ENCODE data around the gene RPL3. TPM values are rescaled to one million over a fixed set of nuclear protein-coding genes. Genes with fewer than 3 reads are reported as not detected.
A peak's percentile ranks its signal among the peaks of the same experiment; 100 is the strongest.

RPL3 gene
- total RNA-seq, 1 experiment from 2014 or later = 3,763 TPM

DNA sequence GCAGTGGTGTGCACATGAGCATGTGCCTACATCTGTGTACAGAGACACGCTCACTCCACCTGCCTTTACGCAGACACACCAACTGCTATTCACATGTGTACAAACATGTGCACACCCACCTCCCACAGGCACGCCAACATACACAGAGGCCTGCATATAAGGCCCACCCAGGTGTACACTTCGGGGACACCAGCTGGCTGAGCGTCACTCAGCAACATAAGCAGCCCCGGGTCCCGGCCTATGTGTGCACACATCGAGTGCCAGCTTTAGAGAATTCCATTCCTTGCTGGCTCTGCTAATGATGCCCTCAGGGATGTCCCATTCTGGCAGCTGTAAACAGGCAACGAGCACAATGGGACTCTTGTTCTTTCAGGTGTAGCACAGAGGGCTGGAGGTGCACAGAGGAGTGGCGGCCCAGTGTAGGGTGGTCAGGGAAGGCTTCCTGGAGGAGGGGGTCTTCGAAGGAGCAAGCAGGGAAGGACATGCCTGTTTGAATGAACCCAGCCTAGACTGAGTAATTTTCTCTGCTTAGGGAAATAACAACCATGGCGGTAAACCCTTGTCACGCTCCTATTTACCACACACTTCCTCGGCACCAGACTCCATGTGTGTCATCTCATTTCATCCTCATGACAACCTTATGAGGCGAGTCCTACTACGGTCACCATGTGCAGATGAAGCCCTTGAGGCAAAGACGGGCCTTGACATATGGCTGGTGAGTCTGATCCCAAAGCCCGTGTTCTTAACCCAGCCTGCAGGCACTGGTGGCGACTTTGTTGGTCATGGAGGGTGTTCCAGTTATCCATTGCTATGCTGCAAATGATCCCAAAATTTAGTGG lies 35.1 kb downstream of the RPL3 start:
- no peaks in the 10 kb centered on the region for H3K36me3 ChIP-seq
- DNase-seq = no peak
- no peaks in the 10 kb centered on the region for H3K27me3 ChIP-seq
- peaks cover 6% of the 10 kb centered on the region for H3K9me3 ChIP-seq
- no peak overlapping the region for H3K4me3 ChIP-seq

DNA sequence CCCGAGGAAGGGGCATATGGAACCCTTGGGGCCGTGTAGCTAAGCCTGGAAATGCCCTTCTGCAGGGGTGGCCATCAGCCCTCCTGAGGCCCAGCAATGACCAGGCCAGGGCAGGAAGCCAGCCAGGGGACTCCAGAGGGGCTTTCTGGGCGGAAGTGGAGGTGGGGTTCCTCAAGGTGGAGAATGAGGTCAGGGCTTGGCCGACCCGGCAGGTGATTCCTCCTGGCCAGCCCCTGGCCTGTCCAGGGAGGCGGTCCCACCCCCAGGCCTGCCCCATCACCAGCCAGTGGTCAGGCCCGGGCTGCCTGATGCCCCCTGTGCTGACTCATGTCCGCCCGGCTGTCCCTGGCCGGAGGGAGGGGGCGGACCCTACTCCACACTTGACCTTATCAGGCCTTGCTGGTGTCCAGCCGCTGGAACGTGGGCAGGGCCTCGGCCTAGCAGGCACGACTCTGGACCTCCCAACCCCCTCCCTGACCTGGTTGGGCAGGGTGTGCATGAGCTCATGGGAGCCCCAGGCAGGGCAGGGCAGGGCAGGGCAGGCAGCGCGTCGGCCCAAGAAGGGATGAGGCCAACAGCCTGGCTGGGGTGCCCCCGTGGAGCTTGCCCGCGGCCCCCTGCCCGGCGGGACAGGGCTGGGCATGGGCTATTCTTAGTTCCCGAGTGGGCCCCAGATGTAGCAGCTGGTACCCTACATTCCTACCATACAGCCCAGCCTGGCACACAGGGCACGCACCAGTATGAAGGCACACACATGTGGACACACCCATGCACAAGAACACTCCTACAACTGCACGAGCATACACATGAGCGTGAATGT lies 35.9 kb downstream of the RPL3 start:
- no peak overlapping the region for H3K4me3 ChIP-seq
- no peak for DNase-seq
- H3K9me3 ChIP-seq = peaks cover 6% of the 10 kb centered on the region
- H3K27me3 ChIP-seq = no peaks in the 10 kb centered on the region
- H3K36me3 ChIP-seq = no peaks in the 10 kb centered on the region

DNA sequence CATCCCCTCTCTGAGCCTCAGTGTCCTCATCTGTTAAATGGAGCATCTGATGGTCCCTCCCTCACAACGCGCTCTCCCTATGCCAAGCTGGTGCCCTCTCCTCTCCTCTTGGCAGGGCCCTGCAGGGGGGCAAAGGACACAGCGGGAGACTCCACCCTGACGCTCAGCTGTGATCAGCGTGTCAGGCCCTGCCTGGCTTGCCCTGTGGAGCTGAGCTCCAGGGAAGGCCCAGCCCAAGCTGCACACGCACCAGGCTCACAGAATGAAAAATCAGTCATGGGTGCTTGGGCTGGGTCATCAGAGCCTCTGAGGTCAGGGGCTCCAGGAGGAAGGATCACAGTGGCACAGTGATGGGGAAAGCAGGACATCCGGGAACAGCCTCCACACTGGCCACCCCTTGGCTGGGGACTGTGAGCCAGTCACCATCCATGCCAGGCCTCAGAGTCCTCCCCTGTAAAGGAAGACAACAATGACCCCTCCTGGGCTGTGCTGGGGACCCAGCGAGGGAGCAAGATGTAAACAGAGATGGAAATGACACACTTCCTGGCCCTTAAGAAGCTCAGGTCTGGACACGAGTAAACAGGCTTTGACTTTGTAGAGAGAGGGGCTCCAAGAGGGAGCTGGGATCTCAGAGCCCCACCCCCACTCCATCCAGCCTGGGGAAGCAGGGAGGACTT lies 36.6 kb downstream of the RPL3 start:
- H3K27me3 ChIP-seq = no peaks in the 10 kb centered on the region
- no peak overlapping the region for H3K4me3 ChIP-seq
- peaks cover 6% of the 10 kb centered on the region for H3K9me3 ChIP-seq
- DNase-seq = no peak
- no peaks in the 10 kb centered on the region for H3K36me3 ChIP-seq

DNA sequence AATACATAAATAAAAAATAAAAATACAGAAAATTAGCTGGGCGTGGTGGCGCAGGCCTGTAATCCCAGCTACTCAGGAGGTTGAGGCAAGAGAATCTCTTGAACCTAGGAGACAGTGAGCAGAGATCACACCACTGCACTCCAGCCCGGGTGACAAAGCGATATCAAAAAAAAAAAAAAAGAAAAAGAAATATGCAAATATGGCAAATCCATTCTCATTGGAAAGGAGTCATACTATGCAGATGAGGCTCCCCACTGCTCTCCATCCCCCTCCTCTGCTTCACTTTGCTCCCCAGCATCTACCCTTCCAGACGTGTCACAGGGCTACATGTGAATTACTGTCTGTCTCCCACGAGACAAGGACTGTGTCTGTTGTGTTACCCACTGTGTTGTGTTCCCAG lies 38.3 kb downstream of the RPL3 start:
- Histone ChIP-seq H3K9me3 (peaks cover 11% of the 10 kb centered on the region), H3K27me3 (no peaks in the 10 kb centered on the region), H3K36me3 (no peaks in the 10 kb centered on the region), H3K4me3 (no peak overlapping the region)
- DNase-seq = no peak

DNA sequence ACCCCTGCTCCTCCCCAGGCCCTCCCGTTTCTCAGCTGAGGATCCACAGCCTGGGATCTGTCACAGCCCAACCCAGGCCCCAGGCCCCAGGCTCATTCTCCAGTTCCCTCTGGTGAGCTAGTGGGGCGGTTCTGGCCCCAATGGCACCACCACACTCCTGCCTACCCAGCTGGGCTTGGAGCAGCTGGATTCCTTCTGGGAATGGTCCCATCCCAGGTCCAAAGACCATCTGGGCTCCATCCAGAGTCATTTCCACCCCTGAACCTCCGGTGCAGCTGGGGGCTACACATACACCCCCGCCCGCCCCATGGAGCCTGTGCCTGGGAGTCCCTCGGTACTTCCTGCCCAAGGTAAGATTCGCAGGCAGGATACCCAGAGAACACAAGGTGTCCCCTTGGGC lies 39.2 kb downstream of the RPL3 start:
- Histone ChIP-seq H3K36me3 (no peaks in the 10 kb centered on the region), H3K9me3 (peaks cover 11% of the 10 kb centered on the region), H3K27me3 (no peaks in the 10 kb centered on the region), H3K4me3 (no peak overlapping the region)
- no peak for DNase-seq

DNA sequence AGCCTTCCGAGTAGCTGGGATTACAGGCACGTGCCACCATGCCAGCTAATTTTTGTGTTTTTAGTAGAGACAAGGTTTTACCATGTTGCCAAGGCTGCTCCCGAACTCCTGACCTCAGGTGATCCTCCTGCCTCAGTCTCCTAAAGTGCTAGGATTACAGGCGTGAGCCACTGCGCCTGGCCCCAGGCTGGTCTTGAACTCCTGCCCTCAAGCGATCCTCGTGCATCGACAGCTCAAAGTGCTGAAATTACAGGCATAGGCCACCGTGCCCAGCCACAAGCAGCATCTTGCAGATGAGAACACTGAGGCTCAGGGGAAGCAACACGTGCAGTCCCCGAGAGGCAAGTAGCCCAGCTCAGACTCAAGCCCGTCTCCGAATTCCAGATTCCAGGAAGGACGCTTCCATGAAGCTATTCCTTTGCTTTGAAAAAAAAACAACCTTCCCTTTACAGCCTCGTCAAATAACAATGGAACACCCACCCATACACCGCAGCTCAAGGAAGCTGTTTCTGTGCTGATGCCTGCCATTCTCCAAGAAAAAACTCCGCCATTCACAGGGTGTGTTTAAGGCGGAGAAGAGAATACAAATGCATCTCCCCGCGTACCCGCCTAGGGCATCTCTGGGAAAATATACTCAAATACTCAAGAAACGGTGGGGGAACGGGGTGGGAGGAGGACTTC lies 40.1 kb downstream of the RPL3 start:
- peaks cover 5% of the 10 kb centered on the region for H3K9me3 ChIP-seq
- DNase-seq = no peak
- no peak overlapping the region for H3K4me3 ChIP-seq
- H3K36me3 ChIP-seq = no peaks in the 10 kb centered on the region
- no peaks in the 10 kb centered on the region for H3K27me3 ChIP-seq

DNA sequence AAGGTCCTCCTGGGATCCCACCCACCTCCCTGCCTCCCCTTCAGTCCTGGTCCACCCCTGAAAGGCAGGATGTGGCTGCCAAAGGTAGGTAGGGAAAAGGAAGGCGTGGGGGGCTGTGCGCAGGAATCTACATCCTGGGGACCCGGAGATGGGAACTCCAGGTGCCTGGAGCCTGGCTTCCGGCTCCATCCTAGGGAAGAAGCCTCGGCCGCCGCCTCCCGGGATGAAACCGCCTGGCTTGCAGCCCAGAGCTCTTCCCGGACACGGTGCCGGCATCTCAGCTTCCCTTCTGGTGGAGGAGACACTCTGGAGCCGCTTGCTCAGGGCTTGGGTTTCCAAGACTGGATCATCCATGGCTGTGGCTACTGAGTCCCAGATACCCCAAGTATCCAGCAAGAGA lies 41.4 kb downstream of the RPL3 start:
- peak; percentile 72 for DNase-seq
- H3K36me3 ChIP-seq = no peaks in the 10 kb centered on the region
- no peak overlapping the region for H3K4me3 ChIP-seq

DNA sequence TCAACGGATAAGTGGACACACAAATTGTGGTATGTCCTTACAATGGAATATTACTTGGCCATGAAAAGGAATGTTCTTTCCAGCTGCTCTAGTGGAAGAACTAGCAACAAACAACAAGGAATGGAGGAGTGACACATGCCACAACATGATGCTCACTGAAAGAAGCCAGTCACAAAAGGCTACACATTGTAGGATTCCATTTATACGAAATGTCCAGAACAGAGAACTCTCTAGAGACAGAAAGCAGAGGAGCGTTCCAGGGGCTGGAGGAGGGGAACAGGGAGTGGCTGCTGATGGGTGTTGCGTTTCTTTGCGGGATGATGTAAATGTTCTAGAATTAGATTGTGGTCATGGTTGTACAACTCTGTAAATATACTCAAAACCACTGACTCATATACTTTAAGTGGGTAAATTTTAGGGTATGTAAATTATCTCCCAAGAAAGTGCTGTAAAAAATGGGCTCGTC lies 42.2 kb downstream of the RPL3 start:
- Histone ChIP-seq H3K9me3 (peaks cover 5% of the 10 kb centered on the region), H3K27me3 (no peaks in the 10 kb centered on the region), H3K4me3 (no peak overlapping the region), H3K36me3 (no peaks in the 10 kb centered on the region)
- peak; percentile 68 for DNase-seq

More for the DNA sequence above, 41.4 kb downstream of the RPL3 start:
- no peaks in the 10 kb centered on the region for H3K27me3 ChIP-seq
- H3K9me3 ChIP-seq = peaks cover 5% of the 10 kb centered on the region

DNA sequence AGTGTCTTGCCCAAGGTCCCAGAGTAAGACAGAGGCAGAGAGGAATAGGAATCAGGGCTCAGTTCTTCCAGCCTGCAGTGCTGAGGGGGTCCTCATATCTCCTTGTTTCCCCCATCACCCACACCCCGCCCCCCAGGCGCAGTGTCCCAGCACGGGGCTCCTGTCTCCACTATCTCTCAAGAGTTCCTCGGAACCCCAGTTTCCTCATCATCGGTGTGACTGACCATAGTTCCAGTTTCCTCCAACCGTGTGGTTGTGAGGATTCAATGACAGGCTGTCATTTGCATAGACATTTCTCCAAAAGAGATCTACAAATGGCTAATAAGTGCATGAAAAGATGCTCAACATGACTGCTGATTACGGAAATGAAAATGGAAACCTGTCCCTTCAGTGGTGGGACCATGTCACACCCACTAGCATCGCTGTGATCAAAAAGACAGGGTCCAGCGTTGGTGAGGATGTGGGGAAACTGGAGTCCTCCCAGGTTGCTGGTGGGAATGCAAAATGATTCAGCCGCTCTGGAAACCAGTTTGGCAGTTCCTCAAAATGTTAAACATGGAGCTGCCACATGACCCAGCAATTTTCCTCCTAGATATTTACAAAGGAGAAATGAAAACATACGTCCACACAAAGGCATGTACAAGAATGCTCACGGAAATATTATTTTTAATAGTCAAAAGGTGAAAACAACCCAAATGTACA lies 42.8 kb downstream of the RPL3 start:
- Histone ChIP-seq H3K27me3 (no peaks in the 10 kb centered on the region), H3K9me3 (peaks cover 5% of the 10 kb centered on the region), H3K4me3 (no peak overlapping the region), H3K36me3 (no peaks in the 10 kb centered on the region)
- peak; percentile 50 for DNase-seq

DNA sequence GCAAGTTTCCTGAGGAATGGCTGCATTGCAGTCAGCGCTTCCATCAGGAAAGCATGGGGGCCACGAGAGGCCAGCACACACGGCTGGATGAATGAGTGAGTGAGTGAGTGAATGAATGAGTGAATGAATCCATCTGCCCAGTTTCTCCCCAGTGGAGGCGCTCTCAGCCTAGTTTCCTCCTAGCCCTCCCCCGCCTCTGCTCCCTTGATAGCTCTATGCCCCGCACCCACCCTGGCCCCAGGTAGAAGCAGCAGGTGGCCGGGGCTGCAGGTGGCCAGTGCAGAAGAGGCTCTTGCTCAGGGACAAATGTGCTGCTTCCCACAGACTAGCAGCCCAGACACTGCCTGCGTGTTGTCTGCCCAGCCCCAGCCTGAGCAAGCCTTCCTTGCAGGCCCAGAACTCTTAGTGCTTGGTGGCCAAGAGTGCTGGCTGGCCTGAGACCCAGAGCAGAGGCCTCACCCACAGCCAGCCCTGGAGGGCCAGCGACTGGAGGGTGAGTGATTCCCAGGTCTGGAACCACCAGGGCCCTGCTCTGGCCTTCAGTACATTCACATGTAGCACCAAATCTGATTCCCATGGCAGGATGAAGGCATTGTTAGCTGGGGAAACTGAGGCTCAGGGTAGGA lies 43.5 kb downstream of the RPL3 start:
- no peak for DNase-seq
- no peaks in the 10 kb centered on the region for H3K36me3 ChIP-seq
- H3K9me3 ChIP-seq = peaks cover 5% of the 10 kb centered on the region
- H3K27me3 ChIP-seq = no peaks in the 10 kb centered on the region
- no peak overlapping the region for H3K4me3 ChIP-seq

DNA sequence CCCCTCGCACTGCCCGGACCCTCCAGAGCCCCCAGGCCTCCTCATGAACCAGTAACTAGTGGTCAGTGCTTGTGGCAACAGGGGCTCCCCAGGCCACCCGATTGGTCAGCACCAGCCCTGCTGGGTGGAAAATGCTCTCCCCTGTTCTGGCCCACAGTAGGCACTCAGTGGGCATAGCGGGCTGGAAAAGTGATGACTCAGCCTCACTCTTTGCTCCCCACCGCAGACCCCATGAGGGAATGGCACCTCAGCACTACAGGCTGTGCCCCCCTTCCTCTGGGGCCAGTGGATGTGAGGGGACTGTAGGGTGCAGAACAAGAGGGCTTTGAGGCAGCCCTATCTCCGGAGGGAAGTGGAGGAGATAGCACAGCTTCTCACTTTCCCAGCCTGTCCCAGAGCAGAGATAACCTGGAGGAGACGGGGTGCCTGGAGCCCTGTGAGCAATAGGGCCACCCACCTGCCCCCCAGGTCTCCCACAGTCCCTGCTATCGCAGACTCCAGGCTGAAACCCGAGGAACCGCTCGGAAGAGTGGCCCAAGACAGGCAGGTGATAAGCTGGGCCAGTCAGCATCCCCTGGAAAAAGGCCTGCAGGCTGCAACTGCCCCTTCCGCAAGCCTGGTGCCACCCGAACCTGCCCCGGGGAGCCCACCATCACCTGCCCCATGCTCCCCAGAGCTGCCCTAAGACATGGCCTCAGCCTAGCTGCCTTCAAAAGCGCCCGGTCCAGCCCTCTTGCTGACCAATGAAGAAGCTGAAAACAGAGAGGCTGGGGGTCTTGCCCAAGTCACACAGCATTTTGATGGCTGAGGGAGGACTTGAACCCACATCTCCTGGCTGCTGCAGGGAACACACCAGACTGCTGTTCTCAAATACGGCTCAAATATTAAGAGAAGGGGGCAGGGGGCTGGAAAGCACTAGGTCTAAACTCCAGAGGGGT lies 45.2 kb downstream of the RPL3 start:
- no peaks in the 10 kb centered on the region for H3K36me3 ChIP-seq
- peaks cover 5% of the 10 kb centered on the region for H3K9me3 ChIP-seq
- no peak for DNase-seq
- H3K4me3 ChIP-seq = no peak overlapping the region
- no peaks in the 10 kb centered on the region for H3K27me3 ChIP-seq

DNA sequence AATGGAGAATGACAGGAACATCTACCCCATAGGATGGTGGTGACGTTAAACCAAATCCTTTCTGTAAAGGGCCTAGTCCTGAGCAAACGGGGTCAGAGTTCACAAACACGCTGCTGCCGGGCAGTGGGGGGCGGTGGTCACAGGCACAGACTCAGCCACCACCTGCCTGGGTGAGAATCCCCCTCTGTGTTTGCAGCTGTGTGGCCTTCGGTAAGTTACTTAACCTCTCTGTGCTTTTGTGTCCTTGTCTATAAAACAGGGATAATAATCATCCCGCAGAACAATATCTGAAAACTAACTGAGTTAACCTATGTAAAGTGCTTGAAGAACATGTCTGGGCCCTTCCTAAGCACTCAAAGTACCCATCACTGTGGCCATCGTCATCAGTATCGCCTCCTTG lies 48.6 kb downstream of the RPL3 start:
- no peaks in the 10 kb centered on the region for H3K27me3 ChIP-seq
- DNase-seq = no peak
- no peak overlapping the region for H3K4me3 ChIP-seq
- H3K36me3 ChIP-seq = no peaks in the 10 kb centered on the region
- no peaks in the 10 kb centered on the region for H3K9me3 ChIP-seq

DNA sequence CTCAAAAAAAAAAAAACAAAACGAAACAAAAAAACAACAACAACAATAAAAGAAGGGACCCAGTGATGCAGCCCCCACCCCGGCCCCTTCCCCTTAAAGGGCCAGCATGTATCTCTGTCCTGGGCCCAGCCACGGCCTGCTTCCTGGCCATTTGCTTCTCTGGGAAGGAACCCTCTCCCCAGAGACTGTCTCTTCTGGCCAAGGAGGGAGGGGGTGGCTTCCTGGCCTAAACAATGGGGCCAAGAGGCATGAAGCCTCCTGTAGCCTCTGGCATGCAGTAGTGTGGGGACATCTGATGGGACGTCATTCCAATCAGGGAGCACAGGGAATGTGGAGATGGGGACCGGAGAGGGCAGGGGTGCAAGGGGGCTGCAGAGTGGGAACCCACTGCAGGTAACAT lies 49.1 kb downstream of the RPL3 start:
- H3K36me3 ChIP-seq = no peaks in the 10 kb centered on the region
- H3K9me3 ChIP-seq = no peaks in the 10 kb centered on the region
- H3K27me3 ChIP-seq = no peaks in the 10 kb centered on the region
- no peak for DNase-seq
- no peak overlapping the region for H3K4me3 ChIP-seq

DNA sequence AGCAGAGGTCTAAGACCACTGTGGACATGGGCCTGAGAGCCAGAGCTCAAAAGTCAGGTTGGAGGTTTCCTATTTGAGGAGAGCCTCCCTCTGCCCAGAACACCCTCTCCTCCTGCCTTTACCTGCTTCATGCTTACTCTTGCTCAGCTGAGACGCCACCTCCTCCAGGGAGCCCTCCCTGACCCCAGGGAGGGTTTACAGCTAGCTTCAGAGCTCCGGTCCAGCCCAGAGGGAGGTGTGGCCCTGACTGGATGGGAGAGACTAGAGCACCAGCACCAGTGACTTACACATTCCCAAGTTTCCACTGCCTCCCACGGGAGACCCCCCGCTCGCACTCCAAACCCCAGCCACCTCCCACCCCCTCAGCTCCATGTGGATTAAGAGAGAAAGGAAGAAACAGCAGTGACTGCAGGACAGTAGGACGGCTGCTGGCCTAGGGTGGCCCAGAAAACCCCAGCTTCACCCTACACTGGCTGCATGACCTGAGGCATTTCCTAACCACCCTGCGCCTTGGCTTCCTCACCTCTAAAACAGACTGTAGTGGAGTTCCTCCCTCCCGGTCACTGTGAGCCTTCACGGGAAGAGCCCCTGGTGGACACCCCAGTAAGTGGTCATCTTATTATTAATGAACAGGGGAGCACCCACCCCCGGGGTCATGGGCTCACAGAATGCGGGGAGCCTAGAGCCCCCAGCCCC lies 50.2 kb downstream of the RPL3 start:
- Histone ChIP-seq H3K9me3 (no peaks in the 10 kb centered on the region), H3K36me3 (no peaks in the 10 kb centered on the region), H3K4me3 (no peak overlapping the region), H3K27me3 (no peaks in the 10 kb centered on the region)
- DNase-seq = no peak
